Putamen (tissue), 1 donor: ENCODE data around the gene MYO9B.
"Not testable (repeated sequence)": the region's sequence is repeated elsewhere in the genome, so short reads cannot be mapped to it uniquely, and the experiment has no call there.

Experiments used
- DNase-seq: peaks from one replicate; pipeline ENCODE4 v3.0.0-alpha.2; 2016; ENCODE audit warnings: low spot score

Gene MYO9B

GRCh38 chr19:17180997-17181702, 105.6 kb downstream of the MYO9B start:
- DNase-seq: no peak

GRCh38 chr19:17183271-17183761, 107.7 kb downstream of the MYO9B start:
- no peak for DNase-seq

- no peak for DNase-seq
These were observed 108.3 kb downstream of the MYO9B start for GRCh38 chr19:17183858-17184321.

GRCh38 chr19:17184371-17184841, 108.8 kb downstream of the MYO9B start:
- DNase-seq: no peak

- no peak for DNase-seq
These were observed 110.0 kb downstream of the MYO9B start for GRCh38 chr19:17185590-17185989.

GRCh38 chr19:17191736-17192135, 116.2 kb downstream of the MYO9B start:
- not testable (repeated sequence) for DNase-seq

- no peak for DNase-seq
These were observed 117.2 kb downstream of the MYO9B start for GRCh38 chr19:17192751-17193150.

GRCh38 chr19:17194608-17195007, 119.0 kb downstream of the MYO9B start:
- no peak for DNase-seq

- DNase-seq: no peak
These were observed 119.5 kb downstream of the MYO9B start for GRCh38 chr19:17195106-17195505.

GRCh38 chr19:17196610-17197009, 121.0 kb downstream of the MYO9B start:
- no peak for DNase-seq

- no peak for DNase-seq
These were observed 122.1 kb downstream of the MYO9B start for GRCh38 chr19:17197666-17198065.

- DNase-seq: no peak
These were observed 125.0 kb downstream of the MYO9B start for GRCh38 chr19:17200408-17201079.

- DNase-seq: no peak
These were observed 126.7 kb downstream of the MYO9B start for GRCh38 chr19:17202249-17202648.

- no peak for DNase-seq
These were observed 127.1 kb downstream of the MYO9B start for GRCh38 chr19:17202713-17203112.

- DNase-seq: no peak
These were observed 129.9 kb downstream of the MYO9B start for GRCh38 chr19:17205237-17206140.

GRCh38 chr19:17206736-17207581, 131.4 kb downstream of the MYO9B start:
- DNase-seq: no peak

GRCh38 chr19:17209126-17210036, 133.8 kb downstream of the MYO9B start:
- DNase-seq: no peak

- DNase-seq: no peak
These were observed 134.7 kb downstream of the MYO9B start for GRCh38 chr19:17210296-17210695.

GRCh38 chr19:17211547-17212446, 136.2 kb downstream of the MYO9B start:
- DNase-seq: no peak
